Measurements from ENCODE around the gene PSMD4.
A peak's percentile ranks its signal among the peaks of the same experiment; 100 is the strongest.
"Not testable (repeated sequence)": the region's sequence is repeated elsewhere in the genome, so short reads cannot be mapped to it uniquely, and the experiment has no call there.

PSMD4 gene

GRCh38 chr1:151254217-151255213 lies at the start of gene PSMD4:
PSMD4 (plus strand) TSS chr1:151254734; CDS start chr1:151254783, 49 bp downstream.
- DNase-seq (ENCODE audit: low spot score), result peak; percentile 95

- not testable (repeated sequence) for DNase-seq (ENCODE audit: low spot score)
Observed at GRCh38 chr1:151205381-151205965, 49.1 kb upstream of the PSMD4 start.

- no peak for DNase-seq (ENCODE audit: low spot score)
Observed at GRCh38 chr1:151210830-151211229, 43.7 kb upstream of the PSMD4 start.

DNA sequence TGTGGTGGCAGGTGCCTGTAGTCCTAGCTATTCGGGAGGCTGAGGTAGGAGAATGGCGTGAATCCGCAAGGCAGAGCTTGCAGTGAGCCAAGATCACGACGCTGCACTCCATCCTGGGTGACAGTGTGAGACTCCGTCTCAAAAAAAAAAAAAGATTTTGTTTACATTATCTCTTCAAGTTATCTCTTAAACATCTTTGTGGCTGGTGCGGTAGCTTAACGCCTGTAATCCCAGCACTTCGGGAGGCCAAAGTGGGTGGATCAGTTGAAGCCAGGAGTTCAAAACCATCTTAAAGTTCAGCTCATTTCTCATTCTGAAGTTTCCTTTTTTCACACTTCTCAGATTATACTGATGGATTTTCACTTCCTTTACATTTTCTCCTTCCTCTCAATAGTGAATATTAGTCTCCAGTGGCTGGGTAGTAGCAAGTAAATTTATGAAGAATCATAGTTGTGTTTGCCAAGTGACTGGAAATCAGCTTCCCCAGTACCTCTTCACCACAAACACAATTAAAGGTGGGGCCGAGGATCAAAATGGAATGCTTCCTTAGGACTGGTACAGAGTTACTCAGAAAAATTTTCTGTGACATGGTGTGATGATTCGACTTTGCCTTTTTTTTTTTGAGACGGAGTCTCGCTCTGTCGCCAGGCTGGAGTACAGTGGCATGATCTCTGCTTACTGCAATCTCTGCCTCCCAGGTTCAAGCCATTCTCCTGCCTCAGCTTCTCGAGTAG lies 42.4 kb upstream of the PSMD4 start:
- DNase-seq (ENCODE audit: low spot score), result no peak

DNA sequence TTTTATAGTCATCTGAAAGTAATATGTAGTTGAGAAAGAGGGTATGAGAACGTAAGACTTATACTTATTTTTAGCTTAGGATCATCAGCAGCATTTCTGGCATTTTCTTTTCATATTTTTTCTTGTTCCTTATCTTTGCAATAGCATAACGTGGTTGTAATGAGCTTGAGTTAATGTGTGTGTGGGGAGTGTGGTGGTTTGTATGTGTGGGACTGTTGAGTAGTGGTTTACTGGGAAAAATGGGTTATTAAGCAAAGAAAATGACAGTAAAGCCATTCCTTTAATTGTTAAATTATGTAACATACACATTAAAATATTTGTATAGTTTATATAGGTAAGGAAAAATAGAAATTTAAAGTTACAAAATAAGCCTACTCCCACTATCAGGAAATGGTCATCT lies 41.0 kb upstream of the PSMD4 start:
- no peak for DNase-seq (ENCODE audit: low spot score)

DNA sequence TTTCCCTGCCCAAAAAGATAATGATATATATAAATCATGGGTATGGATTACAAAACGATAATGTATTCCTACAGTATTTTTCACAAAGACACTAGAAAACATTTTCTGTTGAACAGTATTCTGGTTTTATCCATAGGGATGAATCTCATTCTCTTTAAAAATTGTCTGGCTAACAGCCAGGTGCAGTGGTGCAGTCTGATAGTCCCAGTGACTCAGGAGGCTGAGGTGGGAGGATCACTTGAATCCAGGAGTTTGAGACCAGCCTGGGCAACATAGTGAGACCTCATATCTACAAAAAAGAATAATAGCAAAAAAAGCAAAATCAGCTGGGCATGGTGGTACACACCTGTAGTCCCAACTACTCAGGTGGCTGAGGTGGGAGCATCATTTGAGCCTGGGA lies 32.9 kb upstream of the PSMD4 start:
- no peak for DNase-seq (ENCODE audit: low spot score)

GRCh38 chr1:151222130-151222529 lies 32.4 kb upstream of the PSMD4 start:
- DNase-seq (ENCODE audit: low spot score), result no peak

GRCh38 chr1:151235235-151235634 lies 19.3 kb upstream of the PSMD4 start:
- no peak for DNase-seq (ENCODE audit: low spot score)

DNA sequence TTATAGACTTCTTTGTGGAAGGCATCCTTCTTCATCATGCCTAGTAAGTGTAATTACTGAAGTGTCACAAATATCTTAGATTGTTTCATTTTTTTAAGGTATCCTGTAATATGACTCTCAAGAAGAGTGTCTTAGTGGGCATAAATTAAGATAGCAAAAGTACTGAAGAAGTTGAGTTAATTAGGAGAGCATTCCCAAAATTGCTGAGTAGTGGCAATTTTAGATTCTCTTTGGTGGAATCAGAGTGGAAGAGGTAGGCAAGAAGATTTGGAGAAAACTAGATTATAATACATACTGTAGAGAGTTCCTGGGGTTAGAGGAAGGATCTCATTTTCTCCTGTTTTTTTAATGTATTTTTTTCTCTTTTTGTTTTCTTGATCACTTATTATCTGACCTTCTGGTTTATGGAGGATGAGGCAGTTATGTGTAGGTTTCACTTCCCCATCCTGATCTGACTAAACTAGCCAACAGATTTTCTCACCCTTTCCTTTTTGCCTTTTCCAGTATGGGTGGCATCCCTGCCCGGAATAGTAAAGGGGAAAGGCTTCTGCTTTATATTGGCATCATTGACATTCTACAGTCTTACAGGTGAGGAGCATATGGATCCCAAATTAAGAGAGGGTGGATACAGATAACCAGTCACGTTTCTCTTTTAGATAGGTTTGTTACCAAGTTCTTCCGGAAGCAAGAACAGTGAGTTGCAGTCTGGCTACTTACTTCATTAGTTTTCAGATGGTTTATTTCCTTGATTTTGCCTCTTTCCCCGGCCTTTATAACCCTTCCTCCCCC lies 16.7 kb upstream of the PSMD4 start:
- no peak for DNase-seq (ENCODE audit: low spot score)

GRCh38 chr1:151238467-151238739 lies 16.1 kb upstream of the PSMD4 start:
- DNase-seq (ENCODE audit: low spot score), result no peak

DNA sequence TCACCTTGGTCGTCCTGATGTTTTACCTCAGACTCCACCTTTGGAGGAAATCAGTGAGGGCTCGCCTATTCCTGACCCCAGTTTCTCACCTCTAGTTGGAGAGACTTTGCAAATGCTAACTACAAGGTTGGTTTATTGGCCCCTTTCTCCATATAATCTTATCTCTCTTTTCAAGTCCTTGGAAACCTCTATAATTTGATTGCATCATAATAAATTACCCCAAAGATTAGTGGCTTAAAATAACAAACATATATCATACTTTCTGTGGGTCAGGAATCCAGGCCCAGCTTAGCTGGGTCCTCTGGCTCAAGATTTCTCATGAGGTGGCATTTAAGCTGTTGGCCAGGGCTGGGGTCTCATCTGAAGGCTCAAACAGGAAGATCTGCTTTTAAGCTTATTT lies 12.1 kb upstream of the PSMD4 start:
- no peak for DNase-seq (ENCODE audit: low spot score)

DNA sequence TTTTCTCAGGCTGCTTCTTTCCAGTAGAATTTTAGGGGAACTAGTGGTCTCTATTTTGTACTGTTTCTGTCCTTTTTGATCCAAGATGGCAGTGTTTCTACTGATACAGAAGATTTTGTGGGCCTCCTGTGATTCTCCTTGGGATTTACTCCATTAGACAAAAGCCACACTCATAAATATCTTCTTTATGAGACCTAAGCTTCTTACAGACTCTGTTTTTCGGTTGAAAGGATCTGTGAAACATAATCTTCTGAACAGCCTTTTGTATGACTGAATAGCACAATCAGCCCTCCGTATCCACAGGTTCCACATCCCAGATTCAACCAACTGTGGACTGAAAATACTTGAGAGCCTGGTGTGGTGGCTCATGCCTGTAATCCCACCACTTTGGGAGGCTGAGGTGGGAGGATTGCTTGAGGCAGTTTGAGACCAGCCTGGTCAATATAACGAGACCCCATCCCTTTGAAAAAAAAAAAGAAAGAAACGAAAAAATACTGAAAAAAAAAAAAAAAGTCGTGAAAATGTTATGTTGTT lies 10.8 kb upstream of the PSMD4 start:
- no peak for DNase-seq (ENCODE audit: low spot score)

- DNase-seq (ENCODE audit: low spot score), result no peak
Observed at GRCh38 chr1:151246786-151247185, 7.7 kb upstream of the PSMD4 start.

GRCh38 chr1:151251656-151252470 lies 2.7 kb upstream of the PSMD4 start:
- peak; percentile 83 for DNase-seq (ENCODE audit: low spot score)

DNA sequence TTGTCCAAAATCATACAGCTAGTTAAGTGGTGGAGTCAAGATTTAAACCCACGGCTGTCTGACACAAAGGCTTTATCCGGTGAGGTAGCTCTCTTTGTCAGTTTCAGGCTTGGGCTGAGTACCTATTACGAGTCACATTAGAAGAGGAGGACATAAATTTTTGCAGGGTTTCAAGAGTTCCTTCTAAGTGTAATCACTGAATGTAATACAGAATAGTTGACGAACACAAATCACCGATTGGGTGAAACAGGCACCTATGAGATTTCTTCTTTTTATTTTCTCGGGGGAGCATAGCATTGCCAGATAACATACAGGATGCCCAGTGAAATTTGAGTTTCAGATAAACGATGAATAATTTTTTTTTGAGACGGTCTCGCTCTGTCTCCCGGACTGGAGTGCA lies 847 bp downstream of the PSMD4 start:
- peak; percentile 29 for DNase-seq (ENCODE audit: low spot score)

- no peak for DNase-seq (ENCODE audit: low spot score)
Observed at GRCh38 chr1:151259351-151259750, 4.8 kb downstream of the PSMD4 start.

- no peak for DNase-seq (ENCODE audit: low spot score)
Observed at GRCh38 chr1:151265446-151266236, 11.1 kb downstream of the PSMD4 start.

GRCh38 chr1:151266315-151266714 lies 11.8 kb downstream of the PSMD4 start:
- DNase-seq (ENCODE audit: low spot score), result no peak

- DNase-seq (ENCODE audit: low spot score), result no peak
Observed at GRCh38 chr1:151266821-151267220, 12.3 kb downstream of the PSMD4 start.

- DNase-seq (ENCODE audit: low spot score), result no peak
Observed at GRCh38 chr1:151267760-151268159, 13.2 kb downstream of the PSMD4 start.

Data from hematopoietic multipotent progenitor cell treated with erythropoietin and hydrocortisone succinate and interleukin-3 and kit ligand, for 17 days (in vitro differentiated cells).